Measurements from ENCODE around the gene PNMA8C.

PNMA8C gene

GRCh38 chr19:46390121-46390858 is 38.4 kb downstream of the PNMA8C start:
- ChIA-PET POLR2A (no interaction called here), CTCF (interaction anchor here (1.1 to 1.5 kb wide), 4 partner anchors 8 to 145 kb away, joined by 3 to 4 read pairs (median 4); no protein-coding TSS in a partner anchor)
- WGBS (ENCODE audit: insufficient coverage): 98% methylated on average over 9 of the region's 16 CpGs
- H3K27ac ChIP-seq (ENCODE audit: insufficient read depth in 1 of 2, low read depth in 1 of 2, low read length in 2 of 2, poor library complexity in 1 of 2, severe bottlenecking in 2 of 2): no peak overlapping the region
- no peaks in the 10 kb centered on the region for H3K27me3 ChIP-seq (replicated peaks in 2 of 5; ENCODE audit: control insufficient read depth in 4 of 5, insufficient read depth in 5 of 5, low read length in 4 of 5)
- no peak overlapping the region for H3K4me3 ChIP-seq (ENCODE audit: control insufficient read depth in 1 of 7, extremely low read depth in 1 of 7, insufficient read depth in 4 of 7, low read depth in 2 of 7, low read length in 6 of 7)
- no peaks in the 10 kb centered on the region for H3K9me3 ChIP-seq (ENCODE audit: control extremely low read depth in 1 of 5, control insufficient read depth in 4 of 5, insufficient read depth in 2 of 5, low read depth in 1 of 5, low read length in 4 of 5)
- H3K36me3 ChIP-seq (ENCODE audit: control insufficient read depth in 4 of 4, insufficient read depth in 4 of 4, low read length in 3 of 4): peaks cover 5 to 71% (median 51%) of the 10 kb centered on the region in 4 experiments
- no peaks in the 10 kb centered on the region for H3K4me1 ChIP-seq (ENCODE audit: control extremely low read depth in 1 of 4, control insufficient read depth in 4 of 4, insufficient read depth in 4 of 4, low read length in 3 of 4)
- DNase-seq: no peak

- 97% methylated on average over 24 of the region's 25 CpGs for WGBS (ENCODE audit: insufficient coverage)
- Histone ChIP-seq H3K4me3 (ENCODE audit: control insufficient read depth in 1 of 7, extremely low read depth in 1 of 7, insufficient read depth in 4 of 7, low read depth in 2 of 7, low read length in 6 of 7) (no peak overlapping the region), H3K4me1 (ENCODE audit: control extremely low read depth in 1 of 4, control insufficient read depth in 4 of 4, insufficient read depth in 4 of 4, low read length in 3 of 4) (no peaks in the 10 kb centered on the region), H3K9me3 (ENCODE audit: control extremely low read depth in 1 of 5, control insufficient read depth in 4 of 5, insufficient read depth in 2 of 5, low read depth in 1 of 5, low read length in 4 of 5) (no peaks in the 10 kb centered on the region), H3K36me3 (ENCODE audit: control insufficient read depth in 4 of 4, insufficient read depth in 4 of 4, low read length in 3 of 4) (peaks cover 5 to 87% (median 63%) of the 10 kb centered on the region in 4 experiments), H3K27me3 (replicated peaks in 2 of 5; ENCODE audit: control insufficient read depth in 4 of 5, insufficient read depth in 5 of 5, low read length in 4 of 5) (no peaks in the 10 kb centered on the region), H3K27ac (ENCODE audit: insufficient read depth in 1 of 2, low read depth in 1 of 2, low read length in 2 of 2, poor library complexity in 1 of 2, severe bottlenecking in 2 of 2) (no peak overlapping the region)
- ChIA-PET POLR2A (no interaction called here), CTCF (interaction anchor here (0.7 kb wide), 1 partner anchor 86 kb away, joined by 3 read pairs; no protein-coding TSS in a partner anchor)
- DNase-seq: no peak
Measured at GRCh38 chr19:46388311-46389095, 40.2 kb downstream of the PNMA8C start.

GRCh38 chr19:46387713-46388130 is 41.0 kb downstream of the PNMA8C start:
- no peak for DNase-seq
- CTCF ChIA-PET: interaction anchor here (0.7 kb wide), 1 partner anchor 87 kb away, joined by 3 read pairs; no protein-coding TSS in a partner anchor
- no peaks in the 10 kb centered on the region for H3K9me3 ChIP-seq (ENCODE audit: control extremely low read depth in 1 of 5, control insufficient read depth in 4 of 5, insufficient read depth in 2 of 5, low read depth in 1 of 5, low read length in 4 of 5)
- no peaks in the 10 kb centered on the region for H3K4me1 ChIP-seq (ENCODE audit: control extremely low read depth in 1 of 4, control insufficient read depth in 4 of 4, insufficient read depth in 4 of 4, low read length in 3 of 4)
- WGBS (ENCODE audit: insufficient coverage): 95% methylated on average over 10 of the region's 10 CpGs
- H3K4me3 ChIP-seq (ENCODE audit: control insufficient read depth in 1 of 7, extremely low read depth in 1 of 7, insufficient read depth in 4 of 7, low read depth in 2 of 7, low read length in 6 of 7): no peak overlapping the region
- POLR2A ChIA-PET: no interaction called here
- no peaks in the 10 kb centered on the region for H3K27me3 ChIP-seq (replicated peaks in 2 of 5; ENCODE audit: control insufficient read depth in 4 of 5, insufficient read depth in 5 of 5, low read length in 4 of 5)
- peaks cover 5 to 89% (median 70%) of the 10 kb centered on the region in 4 experiments for H3K36me3 ChIP-seq (ENCODE audit: control insufficient read depth in 4 of 4, insufficient read depth in 4 of 4, low read length in 3 of 4)
- no peak overlapping the region for H3K27ac ChIP-seq (ENCODE audit: insufficient read depth in 1 of 2, low read depth in 1 of 2, low read length in 2 of 2, poor library complexity in 1 of 2, severe bottlenecking in 2 of 2)

DNA sequence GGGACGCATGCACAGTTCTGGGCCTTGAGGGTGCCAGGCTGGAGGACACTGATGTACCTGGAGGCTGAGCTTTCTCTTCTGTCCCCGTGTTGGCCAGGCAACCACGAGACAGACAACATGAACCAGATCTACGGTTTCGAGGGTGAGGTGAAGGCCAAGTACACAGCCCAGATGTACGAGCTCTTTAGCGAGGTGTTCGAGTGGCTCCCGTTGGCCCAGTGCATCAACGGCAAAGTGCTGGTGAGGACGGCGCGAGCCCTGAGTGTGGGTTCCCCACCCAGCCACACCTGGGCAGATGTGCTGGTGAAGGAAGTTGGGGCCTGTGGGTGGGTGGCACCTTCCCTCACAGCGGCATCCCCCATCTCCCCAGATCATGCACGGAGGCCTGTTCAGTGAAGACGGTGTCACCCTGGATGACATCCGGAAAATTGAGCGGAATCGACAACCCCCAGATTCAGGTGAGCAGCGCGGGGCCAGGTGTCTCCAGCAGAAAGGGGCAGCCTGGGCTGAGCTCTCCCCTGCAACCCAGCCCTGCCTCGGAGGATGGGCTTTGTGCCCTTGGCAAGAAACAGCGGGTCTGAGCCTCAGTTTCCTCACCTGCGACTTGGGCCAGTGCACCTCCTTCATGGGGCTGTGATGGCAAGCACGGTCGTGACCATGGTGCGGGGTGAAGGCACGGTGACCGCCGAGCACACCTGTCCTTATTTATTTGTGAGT is 41.6 kb downstream of the PNMA8C start:
- ChIA-PET CTCF (interaction anchor here (0.7 to 1.0 kb wide), 2 partner anchors 8 to 87 kb away, joined by 3 to 4 read pairs; no protein-coding TSS in a partner anchor), POLR2A (no interaction called here)
- WGBS (ENCODE audit: insufficient coverage): 97% methylated on average over 23 of the region's 30 CpGs
- H3K4me1 ChIP-seq (ENCODE audit: control extremely low read depth in 1 of 4, control insufficient read depth in 4 of 4, insufficient read depth in 4 of 4, low read length in 3 of 4): no peaks in the 10 kb centered on the region
- peaks cover 5 to 92% (median 73%) of the 10 kb centered on the region in 4 experiments for H3K36me3 ChIP-seq (ENCODE audit: control insufficient read depth in 4 of 4, insufficient read depth in 4 of 4, low read length in 3 of 4)
- DNase-seq: no peak
- H3K27me3 ChIP-seq (replicated peaks in 2 of 5; ENCODE audit: control insufficient read depth in 4 of 5, insufficient read depth in 5 of 5, low read length in 4 of 5): no peaks in the 10 kb centered on the region
- H3K4me3 ChIP-seq (ENCODE audit: control insufficient read depth in 1 of 7, extremely low read depth in 1 of 7, insufficient read depth in 4 of 7, low read depth in 2 of 7, low read length in 6 of 7): no peak overlapping the region
- H3K27ac ChIP-seq (ENCODE audit: insufficient read depth in 1 of 2, low read depth in 1 of 2, low read length in 2 of 2, poor library complexity in 1 of 2, severe bottlenecking in 2 of 2): no peak overlapping the region
- H3K9me3 ChIP-seq (ENCODE audit: control extremely low read depth in 1 of 5, control insufficient read depth in 4 of 5, insufficient read depth in 2 of 5, low read depth in 1 of 5, low read length in 4 of 5): no peaks in the 10 kb centered on the region

GRCh38 chr19:46386151-46386550 is 42.6 kb downstream of the PNMA8C start:
- ChIA-PET CTCF (no interaction called here), POLR2A (interaction anchor here (0.6 to 0.7 kb wide), 2 partner anchors 14 to 382 kb away, joined by 4 to 7 read pairs; no protein-coding TSS in a partner anchor)
- 98% methylated on average over 7 of the region's 10 CpGs for WGBS (ENCODE audit: insufficient coverage)
- Histone ChIP-seq H3K4me1 (ENCODE audit: control extremely low read depth in 1 of 4, control insufficient read depth in 4 of 4, insufficient read depth in 4 of 4, low read length in 3 of 4) (no peaks in the 10 kb centered on the region), H3K36me3 (ENCODE audit: control insufficient read depth in 4 of 4, insufficient read depth in 4 of 4, low read length in 3 of 4) (peaks cover 7 to 92% (median 75%) of the 10 kb centered on the region in 4 experiments), H3K27ac (ENCODE audit: insufficient read depth in 1 of 2, low read depth in 1 of 2, low read length in 2 of 2, poor library complexity in 1 of 2, severe bottlenecking in 2 of 2) (no peak overlapping the region), H3K9me3 (ENCODE audit: control extremely low read depth in 1 of 5, control insufficient read depth in 4 of 5, insufficient read depth in 2 of 5, low read depth in 1 of 5, low read length in 4 of 5) (no peaks in the 10 kb centered on the region), H3K4me3 (ENCODE audit: control insufficient read depth in 1 of 7, extremely low read depth in 1 of 7, insufficient read depth in 4 of 7, low read depth in 2 of 7, low read length in 6 of 7) (no peak overlapping the region), H3K27me3 (replicated peaks in 2 of 5; ENCODE audit: control insufficient read depth in 4 of 5, insufficient read depth in 5 of 5, low read length in 4 of 5) (no peaks in the 10 kb centered on the region)
- DNase-seq: no peak

GRCh38 chr19:46385636-46386035 is 43.1 kb downstream of the PNMA8C start:
- H3K9me3 ChIP-seq (ENCODE audit: control extremely low read depth in 1 of 5, control insufficient read depth in 4 of 5, insufficient read depth in 2 of 5, low read depth in 1 of 5, low read length in 4 of 5): no peaks in the 10 kb centered on the region
- CTCF ChIA-PET: no interaction called here
- no peaks in the 10 kb centered on the region for H3K27me3 ChIP-seq (replicated peaks in 2 of 5; ENCODE audit: control insufficient read depth in 4 of 5, insufficient read depth in 5 of 5, low read length in 4 of 5)
- H3K27ac ChIP-seq (ENCODE audit: insufficient read depth in 1 of 2, low read depth in 1 of 2, low read length in 2 of 2, poor library complexity in 1 of 2, severe bottlenecking in 2 of 2): no peak overlapping the region
- POLR2A ChIA-PET: interaction anchor here (0.6 to 0.7 kb wide), 2 partner anchors 13 to 382 kb away, joined by 4 to 7 read pairs; no protein-coding TSS in a partner anchor
- H3K36me3 ChIP-seq (ENCODE audit: control insufficient read depth in 4 of 4, insufficient read depth in 4 of 4, low read length in 3 of 4): peaks cover 7 to 92% (median 73%) of the 10 kb centered on the region in 4 experiments
- no peak overlapping the region for H3K4me3 ChIP-seq (ENCODE audit: control insufficient read depth in 1 of 7, extremely low read depth in 1 of 7, insufficient read depth in 4 of 7, low read depth in 2 of 7, low read length in 6 of 7)
- no peaks in the 10 kb centered on the region for H3K4me1 ChIP-seq (ENCODE audit: control extremely low read depth in 1 of 4, control insufficient read depth in 4 of 4, insufficient read depth in 4 of 4, low read length in 3 of 4)
- no peak for DNase-seq
- 97% methylated on average over 9 of the region's 11 CpGs for WGBS (ENCODE audit: insufficient coverage)

Measured in common myeloid progenitor, CD34-positive (primary cell).